Epithelial cell of esophagus (primary cell): ENCODE measurements around the gene HUWE1.
A peak's percentile ranks its signal among the peaks of the same experiment; 100 is the strongest.

Experiments used
- DNase-seq: peaks from one replicate; pipeline ENCODE4 v3.0.0; 2010; ENCODE audit warnings: low read depth
- H3K4me3 ChIP-seq: 2 replicates; pipeline ENCODE4 v1.5.1; 2011; ENCODE audit warnings: mild to moderate bottlenecking, low read length, control low read depth
- TF ChIP-seq, protein P1 (sequence below): IDR thresholded peaks from 2 replicates; pipeline ENCODE4 v1.5.1; 2011; ENCODE audit warnings: low read depth, mild to moderate bottlenecking, low read length, control low read depth, inconsistent platforms; ENCODE audit not compliant: insufficient read depth; ENCODE audit errors: missing control alignments

HUWE1 gene

DNA sequence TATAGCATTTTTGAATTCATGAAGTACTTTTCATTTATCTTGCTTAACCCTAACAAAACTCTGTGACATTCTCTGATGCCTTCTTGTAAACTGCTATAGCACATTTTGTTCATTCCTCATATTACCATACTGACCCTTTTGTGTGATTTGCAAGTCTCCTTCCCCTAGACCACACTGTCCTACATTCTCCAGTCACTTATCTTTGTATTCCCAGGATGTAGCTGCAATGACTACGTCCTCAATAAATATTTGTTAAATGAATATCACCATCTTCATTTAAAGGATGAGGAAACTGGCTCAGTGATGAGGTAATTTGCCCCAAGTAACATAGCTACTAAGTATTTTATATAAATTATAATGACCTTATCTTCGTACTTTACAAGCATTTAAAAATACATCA, 11.9 kb downstream of the HUWE1 start:
- TF ChIP-seq, protein P1, sequence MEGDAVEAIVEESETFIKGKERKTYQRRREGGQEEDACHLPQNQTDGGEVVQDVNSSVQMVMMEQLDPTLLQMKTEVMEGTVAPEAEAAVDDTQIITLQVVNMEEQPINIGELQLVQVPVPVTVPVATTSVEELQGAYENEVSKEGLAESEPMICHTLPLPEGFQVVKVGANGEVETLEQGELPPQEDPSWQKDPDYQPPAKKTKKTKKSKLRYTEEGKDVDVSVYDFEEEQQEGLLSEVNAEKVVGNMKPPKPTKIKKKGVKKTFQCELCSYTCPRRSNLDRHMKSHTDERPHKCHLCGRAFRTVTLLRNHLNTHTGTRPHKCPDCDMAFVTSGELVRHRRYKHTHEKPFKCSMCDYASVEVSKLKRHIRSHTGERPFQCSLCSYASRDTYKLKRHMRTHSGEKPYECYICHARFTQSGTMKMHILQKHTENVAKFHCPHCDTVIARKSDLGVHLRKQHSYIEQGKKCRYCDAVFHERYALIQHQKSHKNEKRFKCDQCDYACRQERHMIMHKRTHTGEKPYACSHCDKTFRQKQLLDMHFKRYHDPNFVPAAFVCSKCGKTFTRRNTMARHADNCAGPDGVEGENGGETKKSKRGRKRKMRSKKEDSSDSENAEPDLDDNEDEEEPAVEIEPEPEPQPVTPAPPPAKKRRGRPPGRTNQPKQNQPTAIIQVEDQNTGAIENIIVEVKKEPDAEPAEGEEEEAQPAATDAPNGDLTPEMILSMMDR, result no peak
- peak; percentile 11 for DNase-seq
- H3K4me3 ChIP-seq, result no peak overlapping the region

GRCh38 chrX:53669258-53669657, 17.3 kb downstream of the HUWE1 start:
- DNase-seq, result no peak
- TF ChIP-seq, protein P1, result no peak
- H3K4me3 ChIP-seq, result no peak overlapping the region

GRCh38 chrX:53666171-53666570, 20.3 kb downstream of the HUWE1 start:
- no peak overlapping the region for H3K4me3 ChIP-seq
- no peak for DNase-seq
- TF ChIP-seq, protein P1, result no peak

DNA sequence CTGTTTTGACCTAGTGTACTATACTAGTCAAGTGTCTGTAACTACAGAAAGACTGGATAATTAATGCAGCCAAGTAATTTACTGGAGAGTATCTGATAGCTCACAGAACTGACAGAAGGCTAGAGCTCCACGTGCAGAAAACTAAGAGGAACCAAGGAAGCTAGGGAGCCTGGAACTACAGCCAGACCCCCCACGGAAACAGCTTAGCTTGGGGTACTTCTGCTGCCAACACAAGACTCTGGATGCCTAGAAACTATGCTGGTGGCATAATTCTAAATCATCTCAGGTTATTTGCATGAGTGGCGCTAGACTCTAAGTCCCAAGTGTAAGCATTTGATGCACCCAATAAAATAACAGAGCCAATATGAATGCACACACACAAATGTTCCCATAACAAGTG, 26.5 kb downstream of the HUWE1 start:
- H3K4me3 ChIP-seq, result no peak overlapping the region
- TF ChIP-seq, protein P1, result no peak
- no peak for DNase-seq

- no peak overlapping the region for H3K4me3 ChIP-seq
- no peak for DNase-seq
- TF ChIP-seq, protein P1, result no peak
These were observed 27.5 kb downstream of the HUWE1 start for GRCh38 chrX:53659039-53659438.

- H3K4me3 ChIP-seq, result no peak overlapping the region
- TF ChIP-seq, protein P1, result no peak
- DNase-seq, result no peak
These were observed 29.7 kb downstream of the HUWE1 start for GRCh38 chrX:53656845-53657244.

- DNase-seq, result no peak
- TF ChIP-seq, protein P1, result no peak
- H3K4me3 ChIP-seq, result no peak overlapping the region
These were observed 32.1 kb downstream of the HUWE1 start for GRCh38 chrX:53654376-53654775.
